ENCODE measurements around the gene PRKCH. TPM values are rescaled to one million over a fixed set of nuclear protein-coding genes. Genes with fewer than 3 reads are reported as not detected.
A peak's percentile ranks its signal among the peaks of the same experiment; 100 is the strongest.

PRKCH gene
- total RNA-seq, 2 experiments from 2014 or later: 0.85 to 2.3 TPM

GRCh38 chr14:61475316-61475715, 153.9 kb downstream of the PRKCH start:
- Histone ChIP-seq H4K20me1 (ENCODE audit: insufficient read depth, low read length) (no peaks in the 10 kb centered on the region), H3K9me3 (ENCODE audit: low read length) (no peaks in the 10 kb centered on the region), H3K9me2 (ENCODE audit: insufficient read depth, low read length) (no peaks in the 10 kb centered on the region), H3K27ac (ENCODE audit: low read depth, low read length, poor library complexity, severe bottlenecking) (peak overlapping the region; percentile 92), H3K4me2 (ENCODE audit: low read length) (peak overlapping the region; percentile 62), H2AFZ (ENCODE audit: low read length) (peak overlapping the region; percentile 49; the same call in 1 of the 2 replicates), H3K4me1 (ENCODE audit: insufficient read depth, low read length, poor library complexity, severe bottlenecking) (peaks cover 100% of the 10 kb centered on the region), H3K79me2 (ENCODE audit: insufficient read depth, low read depth, low read length) (peaks cover 4% of the 10 kb centered on the region; the same call in 1 of the 2 replicates), H3K36me3 (ENCODE audit: insufficient read depth, low read length) (no peaks in the 10 kb centered on the region), H3K4me3 (ENCODE audit: low read depth, low read length, poor library complexity, severe bottlenecking) (no peak overlapping the region)
- BruUV-seq (replicated peaks): no TSS peak
- DNase-seq (ENCODE audit: low spot score): peak; percentile 91
- CTCF ChIA-PET (ENCODE audit: unreplicated experiment): interaction anchor here (1.0 kb wide), 2 partner anchors 19 to 282 kb away, joined by 3 read pairs; no protein-coding TSS in a partner anchor
- intact Hi-C loops (cut with micrococcal nuclease; ENCODE audit: unreplicated experiment): loop anchor here (1.0 to 5.0 kb wide), 4 partner anchors 220 to 607 kb away; partner anchors contain the start of gene HIF1A
- POLR2A ChIA-PET: interaction anchor here (0.8 to 15.1 kb wide), 17 partner anchors 12 to 292 kb away, joined by 3 to 333 read pairs (median 4); partner anchors contain the start of gene SNAPC1
- TF ChIP-seq EZH2phosphoT487 (IDR thresholded peaks at IDR 0.05; ENCODE audit: borderline replicate concordance, low read depth, low read length) (no peak), CTCF (conservative IDR thresholded peaks at IDR 0.05; ENCODE audit: low read length) (peak; percentile 99)

- CTCF ChIA-PET (ENCODE audit: unreplicated experiment): interaction anchor here (0.6 to 1.7 kb wide), 8 partner anchors 14 to 286 kb away, joined by 3 to 9 read pairs (median 3); partner anchors contain the start of gene SNAPC1
- H3K4me1 ChIP-seq (ENCODE audit: insufficient read depth, low read length, poor library complexity, severe bottlenecking): peaks cover 100% of the 10 kb centered on the region
- POLR2A ChIA-PET: interaction anchor here (0.7 to 15.1 kb wide), 25 partner anchors 14 to 601 kb away, joined by 3 to 333 read pairs (median 4); partner anchors contain the start of genes HIF1A and SNAPC1
- no peaks in the 10 kb centered on the region for H4K20me1 ChIP-seq (ENCODE audit: insufficient read depth, low read length)
- peaks cover 4% of the 10 kb centered on the region; the same call in 1 of the 2 replicates for H3K79me2 ChIP-seq (ENCODE audit: insufficient read depth, low read depth, low read length)
- no peaks in the 10 kb centered on the region for H3K9me3 ChIP-seq (ENCODE audit: low read length)
- H2AFZ ChIP-seq (ENCODE audit: low read length): peak overlapping the region; percentile 49; the same call in 1 of the 2 replicates
- TF ChIP-seq CTCF (conservative IDR thresholded peaks at IDR 0.05; ENCODE audit: low read length) (no peak), EZH2phosphoT487 (IDR thresholded peaks at IDR 0.05; ENCODE audit: borderline replicate concordance, low read depth, low read length) (no peak)
- BruUV-seq (replicated peaks): no TSS peak
- no peaks in the 10 kb centered on the region for H3K36me3 ChIP-seq (ENCODE audit: insufficient read depth, low read length)
- peak overlapping the region; percentile 92 for H3K27ac ChIP-seq (ENCODE audit: low read depth, low read length, poor library complexity, severe bottlenecking)
- peak; percentile 56 for DNase-seq (ENCODE audit: low spot score)
- peak overlapping the region; percentile 56 for H3K4me3 ChIP-seq (ENCODE audit: low read depth, low read length, poor library complexity, severe bottlenecking)
- no peaks in the 10 kb centered on the region for H3K9me2 ChIP-seq (ENCODE audit: insufficient read depth, low read length)
- intact Hi-C loops (cut with micrococcal nuclease; ENCODE audit: unreplicated experiment): loop anchor here (2.0 to 5.0 kb wide), 3 partner anchors 169 to 606 kb away; no protein-coding TSS in a partner anchor
- H3K4me2 ChIP-seq (ENCODE audit: low read length): peak overlapping the region; percentile 62
Observed at GRCh38 chr14:61476105-61476753, 154.8 kb downstream of the PRKCH start.
